Hematopoietic multipotent progenitor cell treated with erythropoietin and hydrocortisone succinate and interleukin-3 and kit ligand, for 15 days (in vitro differentiated cells): ENCODE data around the gene KEAP1.
"Not testable (repeated sequence)": the region's sequence is repeated elsewhere in the genome, so short reads cannot be mapped to it uniquely, and the experiment has no call there.

Source experiments
- DNase-seq: peaks from one replicate; pipeline ENCODE4 v3.0.0-alpha.2; 2015; ENCODE audit warnings: low spot score

KEAP1 gene

GRCh38 chr19:10497371-10497770, 5.8 kb downstream of the KEAP1 start:
- DNase-seq: no peak

- DNase-seq: no peak
Measured at GRCh38 chr19:10491472-10492047, 11.6 kb downstream of the KEAP1 start.

GRCh38 chr19:10486551-10486950, 16.6 kb downstream of the KEAP1 start:
- DNase-seq: no peak

- peak; percentile 78 for DNase-seq
Measured at GRCh38 chr19:10478903-10479384, 24.2 kb downstream of the KEAP1 start.

GRCh38 chr19:10478476-10478875, 24.7 kb downstream of the KEAP1 start:
- DNase-seq: no peak

GRCh38 chr19:10474962-10475451, 28.1 kb downstream of the KEAP1 start:
- DNase-seq: peak; percentile 23

GRCh38 chr19:10473192-10473591, 30.0 kb downstream of the KEAP1 start:
- no peak for DNase-seq

- DNase-seq: peak; percentile 43
Measured at GRCh38 chr19:10471909-10472308, 31.2 kb downstream of the KEAP1 start.

GRCh38 chr19:10468133-10468532, 35.0 kb downstream of the KEAP1 start:
- DNase-seq: no peak

GRCh38 chr19:10467104-10467706, 36.0 kb downstream of the KEAP1 start:
- no peak for DNase-seq

GRCh38 chr19:10464456-10464855, 38.7 kb downstream of the KEAP1 start:
- no peak for DNase-seq

- no peak for DNase-seq
Measured at GRCh38 chr19:10462557-10462956, 40.6 kb downstream of the KEAP1 start.

GRCh38 chr19:10462042-10462441, 41.1 kb downstream of the KEAP1 start:
- DNase-seq: not testable (repeated sequence)

GRCh38 chr19:10461047-10461949, 41.9 kb downstream of the KEAP1 start:
- DNase-seq: peak; percentile 76

- no peak for DNase-seq
Measured at GRCh38 chr19:10460714-10461046, 42.5 kb downstream of the KEAP1 start.

GRCh38 chr19:10458733-10459132, 44.4 kb downstream of the KEAP1 start:
- not testable (repeated sequence) for DNase-seq

GRCh38 chr19:10454267-10454666, 48.9 kb downstream of the KEAP1 start:
- DNase-seq: no peak

GRCh38 chr19:10453852-10454251, 49.3 kb downstream of the KEAP1 start:
- no peak for DNase-seq

GRCh38 chr19:10452726-10453618, 50.2 kb downstream of the KEAP1 start:
- DNase-seq: no peak

- peak; percentile 70 for DNase-seq
Measured at GRCh38 chr19:10450853-10451609, 52.1 kb downstream of the KEAP1 start.
